ENCODE data around the gene DPYD. TPM values are rescaled to one million over a fixed set of nuclear protein-coding genes. Genes with fewer than 3 reads are reported as not detected.

DPYD gene
- total and polyA plus RNA-seq, 4 donors: 17.7 to 99.3 (median 74.4) TPM

GRCh38 chr1:97943354-97943753, 22.5 kb upstream of the DPYD start:
- no peak overlapping the region for H3K9ac ChIP-seq (ENCODE audit: insufficient read depth in 1 of 2, low read length in 2 of 2)
- no peaks in the 10 kb centered on the region for H3K27me3 ChIP-seq (ENCODE audit: control insufficient read depth in 3 of 3, insufficient read depth in 3 of 3, low read length in 2 of 3)
- 65 to 75% methylated on average over 4 of the region's 4 CpGs for WGBS, 2 donors
- H3K4me3 ChIP-seq: no peak overlapping the region
- H3K4me1 ChIP-seq (ENCODE audit: control insufficient read depth in 5 of 5, insufficient read depth in 5 of 5, low read length in 5 of 5): no peaks in the 10 kb centered on the region
- no peaks in the 10 kb centered on the region for H3K36me3 ChIP-seq (ENCODE audit: control insufficient read depth in 4 of 4, insufficient read depth in 4 of 4, low read length in 4 of 4)
- no peak overlapping the region for H3K27ac ChIP-seq (ENCODE audit: low read depth in 1 of 2, low read length in 1 of 2)
- no peak for ATAC-seq (ENCODE audit: insufficient read depth, low FRiP score)
- no peaks in the 10 kb centered on the region for H3K9me3 ChIP-seq (ENCODE audit: control insufficient read depth in 4 of 4, insufficient read depth in 3 of 4, low read length in 3 of 4)
- TF ChIP-seq, protein P1, sequence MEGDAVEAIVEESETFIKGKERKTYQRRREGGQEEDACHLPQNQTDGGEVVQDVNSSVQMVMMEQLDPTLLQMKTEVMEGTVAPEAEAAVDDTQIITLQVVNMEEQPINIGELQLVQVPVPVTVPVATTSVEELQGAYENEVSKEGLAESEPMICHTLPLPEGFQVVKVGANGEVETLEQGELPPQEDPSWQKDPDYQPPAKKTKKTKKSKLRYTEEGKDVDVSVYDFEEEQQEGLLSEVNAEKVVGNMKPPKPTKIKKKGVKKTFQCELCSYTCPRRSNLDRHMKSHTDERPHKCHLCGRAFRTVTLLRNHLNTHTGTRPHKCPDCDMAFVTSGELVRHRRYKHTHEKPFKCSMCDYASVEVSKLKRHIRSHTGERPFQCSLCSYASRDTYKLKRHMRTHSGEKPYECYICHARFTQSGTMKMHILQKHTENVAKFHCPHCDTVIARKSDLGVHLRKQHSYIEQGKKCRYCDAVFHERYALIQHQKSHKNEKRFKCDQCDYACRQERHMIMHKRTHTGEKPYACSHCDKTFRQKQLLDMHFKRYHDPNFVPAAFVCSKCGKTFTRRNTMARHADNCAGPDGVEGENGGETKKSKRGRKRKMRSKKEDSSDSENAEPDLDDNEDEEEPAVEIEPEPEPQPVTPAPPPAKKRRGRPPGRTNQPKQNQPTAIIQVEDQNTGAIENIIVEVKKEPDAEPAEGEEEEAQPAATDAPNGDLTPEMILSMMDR (IDR thresholded peaks at IDR 0.05; ENCODE audit: control extremely low read depth, extremely low read depth): no peak
- DNase-seq: no peak

DNA sequence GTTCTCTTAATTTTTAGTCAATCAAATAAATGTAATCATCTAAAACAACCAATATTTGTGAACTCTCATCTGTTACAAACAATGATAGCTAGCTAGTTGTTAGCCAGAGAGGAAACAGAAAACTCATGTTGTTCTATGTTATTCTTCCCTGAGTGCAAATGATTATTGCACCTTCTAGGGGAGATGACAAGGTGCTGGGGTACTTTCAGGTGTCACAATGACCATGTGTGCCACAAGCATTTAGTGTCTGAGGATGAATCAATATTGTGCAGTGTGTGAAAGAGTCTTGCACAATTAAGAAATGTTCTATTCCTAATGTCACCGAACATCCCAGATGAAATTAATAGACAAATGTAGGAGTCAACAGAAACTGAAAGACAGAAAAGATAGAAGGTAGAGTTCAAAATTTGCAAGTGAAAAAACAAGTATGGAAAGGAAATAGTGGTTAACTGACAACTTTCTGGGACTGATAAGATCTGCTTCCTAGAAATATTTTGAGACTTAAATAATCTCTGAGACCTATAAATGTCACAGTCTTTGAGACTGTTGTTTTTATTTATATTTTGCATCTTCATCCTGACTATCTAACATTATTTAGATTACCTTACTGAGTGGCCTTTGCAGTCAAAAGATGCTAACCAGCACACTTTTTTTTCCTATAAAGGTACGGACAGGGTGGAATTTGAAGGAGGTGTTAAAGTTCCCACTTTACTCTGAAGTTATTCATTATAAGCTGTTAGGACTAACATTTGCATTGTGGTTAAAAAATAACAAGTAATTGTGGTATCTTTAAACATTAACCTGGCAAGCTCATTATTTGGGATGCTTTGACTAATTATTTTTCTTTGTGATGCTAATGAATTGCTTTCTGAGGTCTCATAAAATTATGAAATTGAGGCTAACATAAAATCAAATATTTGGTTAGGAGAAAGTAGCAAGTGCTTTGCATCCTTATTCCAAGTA, 21.6 kb upstream of the DPYD start:
- TF ChIP-seq, protein P1 (IDR thresholded peaks at IDR 0.05; ENCODE audit: control extremely low read depth, extremely low read depth): no peak
- no peak overlapping the region for H3K4me3 ChIP-seq
- H3K27me3 ChIP-seq (ENCODE audit: control insufficient read depth in 3 of 3, insufficient read depth in 3 of 3, low read length in 2 of 3): no peaks in the 10 kb centered on the region
- H3K4me1 ChIP-seq (ENCODE audit: control insufficient read depth in 5 of 5, insufficient read depth in 5 of 5, low read length in 5 of 5): no peaks in the 10 kb centered on the region
- 33 to 46% methylated on average over 2 of the region's 2 CpGs for WGBS, 2 donors
- ATAC-seq (ENCODE audit: insufficient read depth, low FRiP score) (no peak), DNase-seq (peak in 1 of 3 donors; percentile 15)
- H3K36me3 ChIP-seq (ENCODE audit: control insufficient read depth in 4 of 4, insufficient read depth in 4 of 4, low read length in 4 of 4): no peaks in the 10 kb centered on the region
- H3K9ac ChIP-seq (ENCODE audit: insufficient read depth in 1 of 2, low read length in 2 of 2): no peak overlapping the region
- H3K27ac ChIP-seq (ENCODE audit: low read depth in 1 of 2, low read length in 1 of 2): no peak overlapping the region
- H3K9me3 ChIP-seq (ENCODE audit: control insufficient read depth in 4 of 4, insufficient read depth in 3 of 4, low read length in 3 of 4): no peaks in the 10 kb centered on the region

GRCh38 chr1:97938285-97938642, 17.4 kb upstream of the DPYD start:
- Histone ChIP-seq H3K27ac (ENCODE audit: low read depth in 1 of 2, low read length in 1 of 2) (no peak overlapping the region), H3K27me3 (ENCODE audit: control insufficient read depth in 3 of 3, insufficient read depth in 3 of 3, low read length in 2 of 3) (no peaks in the 10 kb centered on the region), H3K4me3 (no peak overlapping the region), H3K4me1 (ENCODE audit: control insufficient read depth in 5 of 5, insufficient read depth in 5 of 5, low read length in 5 of 5) (peaks cover 0 to 5% (median 0%) of the 10 kb centered on the region in 5 donors), H3K36me3 (ENCODE audit: control insufficient read depth in 4 of 4, insufficient read depth in 4 of 4, low read length in 4 of 4) (no peaks in the 10 kb centered on the region), H3K9ac (ENCODE audit: insufficient read depth in 1 of 2, low read length in 2 of 2) (no peak overlapping the region), H3K9me3 (ENCODE audit: control insufficient read depth in 4 of 4, insufficient read depth in 3 of 4, low read length in 3 of 4) (peaks cover 0 to 1% (median 0%) of the 10 kb centered on the region in 4 donors)
- TF ChIP-seq, protein P1 (IDR thresholded peaks at IDR 0.05; ENCODE audit: control extremely low read depth, extremely low read depth): no peak
- no peak for ATAC-seq (ENCODE audit: insufficient read depth, low FRiP score)
- 43 to 55% methylated on average over 3 of the region's 3 CpGs for WGBS, 2 donors
- no peak for DNase-seq

All from lung (tissue), 12 donors.